ENCODE measurements around the gene GRAMD4.

GRAMD4 gene

DNA sequence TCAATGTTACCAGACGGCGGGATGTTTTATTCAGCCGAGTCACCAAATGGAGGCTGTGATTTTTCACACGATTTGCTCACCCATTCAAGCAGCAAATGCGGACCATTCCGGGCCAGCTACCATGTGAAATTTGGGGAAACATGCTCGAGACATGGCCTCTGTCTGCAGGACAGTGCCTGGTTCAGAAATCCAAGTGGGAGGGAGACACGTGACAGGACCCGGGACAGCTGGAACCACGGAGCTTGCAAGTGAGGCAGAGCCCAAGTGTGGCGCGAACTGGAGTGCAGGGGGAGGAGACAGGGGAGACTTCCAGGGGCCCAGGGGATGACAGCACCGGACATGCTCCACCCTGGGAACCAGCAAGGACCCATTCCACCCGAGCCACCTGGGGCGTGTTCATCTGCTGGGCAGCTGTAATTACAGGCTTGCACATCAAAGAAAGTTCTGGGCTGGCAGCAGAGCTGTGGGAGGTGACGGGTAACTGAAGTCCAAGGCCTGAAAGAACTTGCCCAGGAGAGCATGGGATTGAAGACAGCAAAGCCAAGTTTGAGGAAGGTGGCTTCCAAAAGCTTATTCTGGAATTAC lies 101.4 kb downstream of the GRAMD4 start:
- DNase-seq (ENCODE audit: low read depth), result no peak

DNA sequence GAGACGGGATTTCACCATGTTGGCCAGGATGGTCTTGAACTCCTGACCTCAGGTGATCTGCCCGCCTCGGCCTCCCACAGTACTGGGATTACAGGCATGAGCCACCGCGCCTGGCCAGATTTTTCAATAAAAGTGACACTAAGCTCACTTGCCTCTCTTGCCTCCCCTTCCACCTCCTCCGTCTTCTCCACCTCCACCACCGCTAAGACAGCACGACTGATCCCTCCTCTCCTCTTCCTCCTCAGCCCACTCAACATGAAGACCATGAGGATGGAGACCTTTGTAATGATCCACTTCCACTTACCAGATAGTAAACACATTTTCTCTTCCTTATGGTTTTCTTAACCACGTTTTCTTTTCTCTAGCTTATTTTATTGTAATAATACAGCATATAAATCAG lies 103.7 kb downstream of the GRAMD4 start:
- no peak for DNase-seq (ENCODE audit: low read depth)

DNA sequence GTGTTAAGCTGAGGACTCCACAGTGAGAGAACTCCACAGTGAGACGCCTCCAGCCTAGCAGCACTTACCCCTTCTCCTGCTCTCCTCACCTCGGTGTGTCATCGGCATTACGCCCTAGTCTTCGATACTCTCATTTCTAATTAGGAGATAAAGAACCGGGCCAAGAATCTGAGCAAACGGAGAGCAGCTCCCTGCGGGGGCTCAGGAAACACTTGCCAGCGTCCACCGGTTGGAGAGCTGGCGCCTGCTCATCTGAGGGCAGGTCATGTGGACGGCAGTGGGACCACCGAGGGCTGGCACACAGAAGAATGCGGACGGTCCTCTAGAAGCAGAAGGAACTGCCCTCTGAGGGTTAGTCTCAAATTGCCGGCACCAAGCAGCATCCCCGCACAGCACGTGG lies 104.9 kb downstream of the GRAMD4 start:
- no peak for DNase-seq (ENCODE audit: low read depth)

DNA sequence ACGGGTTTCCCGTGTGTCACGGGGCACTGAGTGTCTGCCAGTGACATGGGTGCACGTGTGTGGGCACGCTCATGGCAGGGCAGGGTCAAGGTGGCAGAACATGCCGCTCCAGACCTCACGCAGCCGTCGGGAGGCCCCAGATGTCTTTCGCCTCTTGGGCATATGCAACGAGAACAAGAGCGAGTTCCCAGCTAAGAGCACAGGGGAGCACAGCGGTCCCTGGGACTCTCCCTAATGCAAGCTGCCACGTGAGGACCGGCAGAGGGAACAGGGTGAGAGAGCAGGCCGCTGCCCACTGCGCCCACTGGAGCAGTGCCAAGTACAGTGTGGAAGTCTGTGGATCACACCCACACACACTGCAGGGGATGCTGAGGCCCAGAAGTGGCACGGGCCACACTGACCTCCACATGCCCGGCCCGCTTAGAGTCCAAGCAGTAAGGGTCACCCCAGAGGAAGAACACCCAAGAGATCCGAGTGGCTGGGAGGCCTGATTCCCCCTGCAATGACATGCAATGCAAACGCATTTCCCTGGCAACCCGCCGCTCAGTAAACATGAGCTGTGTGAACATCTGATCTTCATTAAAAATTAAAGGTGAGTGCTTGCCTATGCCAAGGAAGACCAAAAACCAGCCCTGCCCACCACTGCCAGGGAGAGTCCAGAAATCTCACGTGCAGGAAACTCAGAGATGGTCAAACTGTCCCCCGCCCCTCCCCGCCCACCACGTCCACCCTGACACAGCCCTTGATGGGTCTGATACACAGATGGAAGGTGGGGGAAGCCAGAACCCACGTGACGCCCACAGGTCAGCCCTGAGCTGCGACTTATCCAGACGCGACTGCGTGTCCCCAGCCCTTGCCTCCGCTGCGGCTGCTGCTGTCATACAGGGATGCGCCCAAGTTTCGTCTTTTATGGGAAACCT lies 106.1 kb downstream of the GRAMD4 start:
- DNase-seq (ENCODE audit: low read depth), result no peak

- DNase-seq (ENCODE audit: low read depth), result no peak
Measured at GRCh38 chr22:46726986-46727317, 106.8 kb downstream of the GRAMD4 start.

DNA sequence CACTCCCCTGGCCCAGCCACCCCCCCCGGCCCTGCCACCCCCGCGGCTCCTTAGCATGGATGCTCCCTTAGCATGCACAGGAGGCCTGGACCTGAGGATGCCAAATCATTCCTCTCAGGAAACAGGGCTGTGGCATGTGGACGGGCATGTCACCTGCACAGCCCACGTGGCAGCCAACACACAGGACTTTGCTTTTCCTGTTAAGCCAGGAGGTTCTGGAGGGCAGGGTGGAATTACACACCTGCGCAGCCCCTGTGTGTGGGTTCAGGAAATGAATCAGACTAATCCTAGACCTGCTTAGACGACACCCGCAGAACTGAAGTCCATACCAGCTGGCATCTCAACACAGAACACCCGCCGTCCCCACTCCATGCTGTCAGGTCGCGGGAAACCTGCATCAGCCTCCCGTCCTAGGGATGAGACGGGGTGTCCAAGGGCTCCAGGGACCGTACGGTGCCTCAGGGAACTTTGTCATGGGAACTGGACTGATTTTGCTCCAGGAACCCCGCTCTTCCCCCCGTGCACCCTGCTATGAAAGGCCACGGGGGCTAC lies 107.7 kb downstream of the GRAMD4 start:
- no peak for DNase-seq (ENCODE audit: low read depth)

DNA sequence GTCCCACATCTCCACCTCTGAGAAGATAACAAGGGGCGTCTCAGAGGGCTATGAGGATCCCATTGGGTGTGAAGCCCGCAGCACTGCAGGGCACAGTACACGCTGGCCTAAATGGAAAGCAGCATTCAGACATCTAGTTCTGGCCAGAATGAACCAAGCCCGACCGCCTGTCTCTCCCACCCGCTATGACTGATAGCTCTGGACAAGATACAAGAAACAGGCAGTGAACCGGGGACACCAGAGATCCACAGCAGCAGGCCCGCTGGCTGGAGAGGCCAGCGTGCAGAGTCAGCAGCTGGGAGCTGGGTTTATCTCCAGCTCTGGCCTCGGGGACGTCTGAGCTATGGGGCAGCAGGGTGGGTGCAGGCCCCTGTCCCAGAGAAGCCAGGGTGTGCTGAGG lies 108.3 kb downstream of the GRAMD4 start:
- DNase-seq (ENCODE audit: low read depth), result no peak

Measured in T follicular helper cell (primary cell).